Astrocyte of the spinal cord (primary cell): Measurements from ENCODE around the gene HSDL1.

Experiments used
- DNase-seq: peaks from one replicate; pipeline ENCODE4 v3.0.0; 2011; ENCODE audit warnings: low read depth, low spot score
- H3K4me3 ChIP-seq: 2 replicates; pipeline ENCODE4 v1.5.1; 2011; ENCODE audit warnings: low read depth, mild to moderate bottlenecking, low read length, moderate library complexity
- in situ Hi-C: cut with HindIII; loops from 2 replicates; pipeline ENCODE4 v1.10.0; 2017; ENCODE audit warnings: low sequenced_read_pairs
- TF ChIP-seq, protein P1 (sequence below): IDR thresholded peaks from 2 replicates; pipeline ENCODE4 v1.5.1; 2012; ENCODE audit warnings: low read depth, mild to moderate bottlenecking, low read length, inconsistent platforms

Gene HSDL1

DNA sequence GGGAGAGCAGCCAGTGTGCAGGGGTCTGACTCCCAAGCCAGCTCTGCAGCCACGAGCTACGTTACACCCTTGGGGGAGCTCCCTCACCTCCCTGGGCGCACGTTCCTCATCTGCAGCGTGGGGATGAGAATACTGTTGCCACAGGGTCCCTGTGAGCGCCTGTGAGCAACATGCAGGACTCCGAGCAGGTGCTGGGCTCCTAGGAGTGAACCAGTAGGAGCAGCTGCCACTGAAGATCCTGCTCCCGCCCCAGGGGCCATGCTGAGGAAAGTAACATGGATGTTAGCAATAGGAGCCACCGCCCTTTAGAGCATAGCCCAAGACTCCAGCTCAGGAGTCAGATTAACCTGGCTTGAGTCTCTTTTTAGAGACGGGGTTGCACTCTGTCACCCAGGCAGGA lies 16.1 kb upstream of the HSDL1 start:
- in situ Hi-C loops, result no loop called here
- TF ChIP-seq, protein P1, sequence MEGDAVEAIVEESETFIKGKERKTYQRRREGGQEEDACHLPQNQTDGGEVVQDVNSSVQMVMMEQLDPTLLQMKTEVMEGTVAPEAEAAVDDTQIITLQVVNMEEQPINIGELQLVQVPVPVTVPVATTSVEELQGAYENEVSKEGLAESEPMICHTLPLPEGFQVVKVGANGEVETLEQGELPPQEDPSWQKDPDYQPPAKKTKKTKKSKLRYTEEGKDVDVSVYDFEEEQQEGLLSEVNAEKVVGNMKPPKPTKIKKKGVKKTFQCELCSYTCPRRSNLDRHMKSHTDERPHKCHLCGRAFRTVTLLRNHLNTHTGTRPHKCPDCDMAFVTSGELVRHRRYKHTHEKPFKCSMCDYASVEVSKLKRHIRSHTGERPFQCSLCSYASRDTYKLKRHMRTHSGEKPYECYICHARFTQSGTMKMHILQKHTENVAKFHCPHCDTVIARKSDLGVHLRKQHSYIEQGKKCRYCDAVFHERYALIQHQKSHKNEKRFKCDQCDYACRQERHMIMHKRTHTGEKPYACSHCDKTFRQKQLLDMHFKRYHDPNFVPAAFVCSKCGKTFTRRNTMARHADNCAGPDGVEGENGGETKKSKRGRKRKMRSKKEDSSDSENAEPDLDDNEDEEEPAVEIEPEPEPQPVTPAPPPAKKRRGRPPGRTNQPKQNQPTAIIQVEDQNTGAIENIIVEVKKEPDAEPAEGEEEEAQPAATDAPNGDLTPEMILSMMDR, result no peak
- no peak for DNase-seq
- H3K4me3 ChIP-seq, result no peak overlapping the region

DNA sequence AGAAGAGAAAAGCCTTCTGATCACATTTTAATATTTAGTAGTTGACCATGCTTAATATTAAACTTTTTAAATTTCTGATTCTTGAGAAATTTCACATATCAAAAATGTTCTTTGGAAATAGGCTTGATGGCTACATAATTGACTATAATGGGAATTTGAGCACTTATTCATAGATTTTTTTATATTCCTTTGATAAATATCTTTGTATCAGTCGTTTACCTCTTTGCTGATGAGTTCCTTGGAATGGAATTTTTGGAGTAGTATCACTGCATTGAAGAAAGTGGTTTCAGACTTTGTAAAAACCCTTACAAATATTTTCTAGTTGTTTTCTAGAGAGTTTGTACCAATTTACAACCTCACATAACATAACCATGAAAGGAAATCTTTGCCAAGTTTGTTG lies 14.8 kb upstream of the HSDL1 start:
- TF ChIP-seq, protein P1, result no peak
- no peak overlapping the region for H3K4me3 ChIP-seq
- DNase-seq, result no peak
- in situ Hi-C loops, result no loop called here

DNA sequence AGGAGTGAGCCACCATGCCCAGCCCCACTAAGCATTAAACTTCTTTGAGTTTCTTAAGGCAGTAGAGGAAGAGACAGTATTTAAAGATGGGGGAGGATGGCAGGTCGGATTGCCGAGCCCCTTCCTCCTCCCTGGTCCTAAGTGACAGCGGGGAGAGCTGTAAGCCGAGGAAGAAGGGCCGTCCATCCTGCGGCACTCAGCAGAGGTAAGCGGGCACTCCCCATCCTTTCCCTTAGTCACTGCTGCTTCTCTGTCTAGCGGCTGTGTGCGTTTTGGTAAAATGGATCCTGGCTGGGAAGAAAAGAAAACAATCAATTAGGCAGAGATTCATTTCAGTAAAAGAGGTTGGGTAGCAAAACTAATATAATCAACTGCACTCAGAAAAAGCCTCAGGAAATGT lies 14.0 kb upstream of the HSDL1 start:
- no peak for DNase-seq
- no peak overlapping the region for H3K4me3 ChIP-seq
- in situ Hi-C loops, result no loop called here
- TF ChIP-seq, protein P1, result no peak

DNA sequence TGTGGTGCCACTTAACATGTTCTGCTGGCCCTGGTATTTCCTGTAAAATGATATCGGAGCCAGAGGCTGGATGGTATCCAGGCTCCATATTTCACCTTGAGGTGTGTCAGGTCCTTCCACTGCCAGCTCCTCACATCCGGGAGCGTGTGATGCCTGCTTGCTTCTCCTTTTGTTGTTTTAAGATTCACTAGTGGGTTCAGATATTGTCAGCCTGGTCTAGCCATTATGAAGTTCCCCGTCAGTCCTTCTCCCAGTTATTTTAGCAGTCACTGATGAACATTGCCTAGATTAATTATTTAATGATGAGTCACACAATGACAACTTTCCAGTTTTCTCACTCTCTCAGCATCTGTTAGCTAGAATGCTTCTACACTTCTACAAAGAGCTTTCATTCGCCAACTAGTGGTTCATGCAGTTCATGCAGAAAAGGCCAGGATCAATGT lies 11.4 kb upstream of the HSDL1 start:
- TF ChIP-seq, protein P1, result peak; percentile 4
- no peak for DNase-seq
- in situ Hi-C loops, result no loop called here
- H3K4me3 ChIP-seq, result no peak overlapping the region

DNA sequence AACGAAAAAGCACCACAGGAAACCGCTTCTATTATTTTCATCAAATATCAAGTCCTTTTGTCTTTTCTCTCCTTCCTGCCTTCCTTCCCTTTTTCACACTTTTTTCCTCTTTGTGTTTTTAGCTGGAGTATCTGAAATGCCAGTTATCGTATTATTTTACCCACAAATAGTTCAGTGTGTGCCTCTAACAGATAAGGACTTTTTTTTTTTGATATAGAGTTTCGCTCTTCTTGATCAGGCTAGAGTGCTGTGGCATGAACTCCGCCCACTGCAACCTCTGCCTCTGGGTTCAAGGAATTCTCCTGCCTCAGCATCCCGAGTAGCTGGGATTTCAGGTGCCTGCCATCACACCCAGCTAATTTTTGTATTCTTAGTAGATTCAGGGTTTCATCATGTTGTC lies 10.8 kb upstream of the HSDL1 start:
- H3K4me3 ChIP-seq, result no peak overlapping the region
- TF ChIP-seq, protein P1, result no peak
- in situ Hi-C loops, result no loop called here
- no peak for DNase-seq

DNA sequence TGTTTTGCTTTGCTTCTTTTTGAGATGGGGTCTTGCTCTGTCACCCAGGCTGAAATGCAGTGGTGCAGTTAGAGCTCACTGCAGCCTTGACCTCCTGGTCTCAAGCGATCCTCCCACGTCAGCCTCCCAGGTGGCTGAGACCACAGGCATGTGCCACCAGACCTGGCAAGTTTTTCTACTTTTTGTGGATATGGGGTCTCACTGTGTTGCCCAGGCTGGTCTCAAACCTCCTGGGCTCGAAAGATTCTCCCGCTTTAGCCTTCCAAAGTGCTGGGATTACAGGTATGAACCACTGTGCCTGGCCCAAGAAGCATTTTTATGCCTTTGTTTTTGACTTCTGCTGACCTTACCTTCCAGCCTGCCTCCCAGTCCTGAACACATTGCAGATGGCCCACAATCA lies 10.2 kb upstream of the HSDL1 start:
- in situ Hi-C loops, result no loop called here
- H3K4me3 ChIP-seq, result no peak overlapping the region
- DNase-seq, result no peak
- TF ChIP-seq, protein P1, result no peak

DNA sequence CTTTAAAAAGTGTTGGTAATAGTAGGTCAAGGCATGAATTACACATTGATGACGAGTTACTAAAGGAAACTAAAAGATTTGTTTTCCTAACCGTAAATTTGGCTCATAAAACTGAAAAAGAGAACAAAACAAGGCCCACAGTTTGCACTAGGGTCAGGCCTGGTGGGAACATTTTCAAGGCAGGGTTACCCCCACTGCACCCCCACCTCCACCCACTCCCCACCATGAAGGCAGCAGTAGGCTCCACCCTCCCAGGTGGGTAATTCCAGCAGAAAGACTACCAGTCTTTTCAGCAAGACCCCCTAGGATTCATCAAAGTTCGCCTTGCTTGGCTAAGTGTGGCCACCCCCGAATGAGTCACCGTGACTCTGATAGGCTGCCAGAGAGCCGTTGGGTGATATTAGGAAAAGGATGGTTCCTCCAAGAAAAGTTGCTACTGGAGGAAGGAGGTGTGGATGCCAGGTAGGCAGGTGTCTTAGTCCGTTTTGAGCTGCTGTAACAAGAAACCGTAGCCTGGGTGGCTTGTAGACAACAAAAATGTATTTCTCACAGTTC lies 8.8 kb upstream of the HSDL1 start:
- DNase-seq, result no peak
- TF ChIP-seq, protein P1, result no peak
- H3K4me3 ChIP-seq, result no peak overlapping the region
- in situ Hi-C loops, result no loop called here
